ENCODE measurements around the gene CCDC196. TPM values are rescaled to one million over a fixed set of nuclear protein-coding genes. Genes with fewer than 3 reads are reported as not detected.

Gene CCDC196
- total RNA-seq, 1 experiment from 2014 or later, result not detected

DNA sequence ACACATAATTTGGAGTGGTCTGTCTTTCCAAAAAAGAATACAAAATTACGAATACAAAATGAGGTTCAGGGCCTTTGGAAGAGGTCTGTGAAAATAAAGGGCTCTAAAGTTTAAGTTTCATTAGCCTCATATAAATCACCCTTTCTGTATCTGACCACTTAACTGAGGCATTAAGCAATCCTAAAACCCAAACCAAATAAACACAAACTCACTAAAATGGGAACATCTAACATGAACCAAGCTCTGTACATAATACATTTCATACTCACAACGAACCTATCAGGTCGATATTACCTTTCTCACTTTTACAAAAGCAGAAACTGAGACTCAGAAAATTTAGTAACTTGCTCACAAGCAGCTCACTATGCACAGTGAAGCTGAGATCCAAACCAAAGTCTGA lies 1.1 kb upstream of the CCDC196 start:
- H3F3A ChIP-seq (ENCODE audit: insufficient read depth, low read depth), result no peaks in the 10 kb centered on the region
- H4K20me1 ChIP-seq (ENCODE audit: insufficient read depth), result no peaks in the 10 kb centered on the region
- intact Hi-C loops (cut with micrococcal nuclease; ENCODE audit: unreplicated experiment), result no loop called here
- no peak for DNase-seq
- POLR2A ChIA-PET (ENCODE audit: unreplicated experiment), result no interaction called here
- no peaks in the 10 kb centered on the region for H3K36me3 ChIP-seq (ENCODE audit: low read depth)
- no TSS peak for BruUV-seq (replicated peaks)
- no peaks in the 10 kb centered on the region for H3K79me2 ChIP-seq (ENCODE audit: low read depth)
- no peak overlapping the region for H3K4me3 ChIP-seq
- no peak overlapping the region for H3K4me2 ChIP-seq
- H3K27ac ChIP-seq, result no peak overlapping the region
- peaks cover 14% of the 10 kb centered on the region for H3K4me1 ChIP-seq (replicated peaks; ENCODE audit: insufficient read depth)
- no peak overlapping the region for H2AFZ ChIP-seq
- CTCF ChIA-PET, result no interaction called here
- H3K9me2 ChIP-seq (ENCODE audit: insufficient read depth), result no peaks in the 10 kb centered on the region
- no peaks in the 10 kb centered on the region for H3K9me3 ChIP-seq (ENCODE audit: insufficient read depth, low read depth)
- TF ChIP-seq, protein P1, sequence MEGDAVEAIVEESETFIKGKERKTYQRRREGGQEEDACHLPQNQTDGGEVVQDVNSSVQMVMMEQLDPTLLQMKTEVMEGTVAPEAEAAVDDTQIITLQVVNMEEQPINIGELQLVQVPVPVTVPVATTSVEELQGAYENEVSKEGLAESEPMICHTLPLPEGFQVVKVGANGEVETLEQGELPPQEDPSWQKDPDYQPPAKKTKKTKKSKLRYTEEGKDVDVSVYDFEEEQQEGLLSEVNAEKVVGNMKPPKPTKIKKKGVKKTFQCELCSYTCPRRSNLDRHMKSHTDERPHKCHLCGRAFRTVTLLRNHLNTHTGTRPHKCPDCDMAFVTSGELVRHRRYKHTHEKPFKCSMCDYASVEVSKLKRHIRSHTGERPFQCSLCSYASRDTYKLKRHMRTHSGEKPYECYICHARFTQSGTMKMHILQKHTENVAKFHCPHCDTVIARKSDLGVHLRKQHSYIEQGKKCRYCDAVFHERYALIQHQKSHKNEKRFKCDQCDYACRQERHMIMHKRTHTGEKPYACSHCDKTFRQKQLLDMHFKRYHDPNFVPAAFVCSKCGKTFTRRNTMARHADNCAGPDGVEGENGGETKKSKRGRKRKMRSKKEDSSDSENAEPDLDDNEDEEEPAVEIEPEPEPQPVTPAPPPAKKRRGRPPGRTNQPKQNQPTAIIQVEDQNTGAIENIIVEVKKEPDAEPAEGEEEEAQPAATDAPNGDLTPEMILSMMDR (conservative IDR thresholded peaks at IDR 0.05), result no peak
- no peak for TF ChIP-seq EZH2 (IDR thresholded peaks at IDR 0.05; ENCODE audit: low read depth)
- H3K27me3 ChIP-seq (ENCODE audit: insufficient read depth, low read depth), result no peaks in the 10 kb centered on the region

DNA sequence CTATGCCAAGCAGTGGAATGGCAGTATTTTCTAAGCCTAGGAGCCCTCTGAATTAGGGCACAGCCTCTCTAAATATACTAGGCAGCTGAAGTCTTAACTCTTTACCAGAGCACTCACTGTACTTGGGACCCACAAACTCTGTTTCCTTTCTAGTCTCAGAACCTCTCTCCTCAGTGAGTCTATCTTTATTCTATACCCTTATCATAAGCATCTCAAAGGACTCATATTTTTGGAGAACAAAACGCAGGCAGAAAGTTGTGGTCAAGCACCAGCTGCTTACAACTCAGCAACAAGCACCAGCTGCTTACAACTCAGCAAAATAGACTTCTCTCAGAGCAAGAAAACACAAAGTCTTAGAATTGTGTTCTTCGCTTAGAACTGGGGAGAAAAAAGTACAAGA lies 993 bp downstream of the CCDC196 start:
- DNase-seq, result no peak
- Histone ChIP-seq H3K9me3 (ENCODE audit: insufficient read depth, low read depth) (no peaks in the 10 kb centered on the region), H3K27me3 (ENCODE audit: insufficient read depth, low read depth) (no peaks in the 10 kb centered on the region), H3K4me3 (no peak overlapping the region), H3K36me3 (ENCODE audit: low read depth) (no peaks in the 10 kb centered on the region), H3K9me2 (ENCODE audit: insufficient read depth) (no peaks in the 10 kb centered on the region), H3F3A (ENCODE audit: insufficient read depth, low read depth) (no peaks in the 10 kb centered on the region), H3K79me2 (ENCODE audit: low read depth) (no peaks in the 10 kb centered on the region), H4K20me1 (ENCODE audit: insufficient read depth) (no peaks in the 10 kb centered on the region), H3K4me2 (no peak overlapping the region), H3K4me1 (replicated peaks; ENCODE audit: insufficient read depth) (peaks cover 15% of the 10 kb centered on the region), H2AFZ (no peak overlapping the region), H3K27ac (no peak overlapping the region)
- ChIA-PET POLR2A (ENCODE audit: unreplicated experiment) (no interaction called here), CTCF (no interaction called here)
- intact Hi-C loops (cut with micrococcal nuclease; ENCODE audit: unreplicated experiment), result no loop called here
- BruUV-seq (replicated peaks), result no TSS peak
- TF ChIP-seq, protein P1 (conservative IDR thresholded peaks at IDR 0.05), result no peak
- no peak for TF ChIP-seq EZH2 (IDR thresholded peaks at IDR 0.05; ENCODE audit: low read depth)

DNA sequence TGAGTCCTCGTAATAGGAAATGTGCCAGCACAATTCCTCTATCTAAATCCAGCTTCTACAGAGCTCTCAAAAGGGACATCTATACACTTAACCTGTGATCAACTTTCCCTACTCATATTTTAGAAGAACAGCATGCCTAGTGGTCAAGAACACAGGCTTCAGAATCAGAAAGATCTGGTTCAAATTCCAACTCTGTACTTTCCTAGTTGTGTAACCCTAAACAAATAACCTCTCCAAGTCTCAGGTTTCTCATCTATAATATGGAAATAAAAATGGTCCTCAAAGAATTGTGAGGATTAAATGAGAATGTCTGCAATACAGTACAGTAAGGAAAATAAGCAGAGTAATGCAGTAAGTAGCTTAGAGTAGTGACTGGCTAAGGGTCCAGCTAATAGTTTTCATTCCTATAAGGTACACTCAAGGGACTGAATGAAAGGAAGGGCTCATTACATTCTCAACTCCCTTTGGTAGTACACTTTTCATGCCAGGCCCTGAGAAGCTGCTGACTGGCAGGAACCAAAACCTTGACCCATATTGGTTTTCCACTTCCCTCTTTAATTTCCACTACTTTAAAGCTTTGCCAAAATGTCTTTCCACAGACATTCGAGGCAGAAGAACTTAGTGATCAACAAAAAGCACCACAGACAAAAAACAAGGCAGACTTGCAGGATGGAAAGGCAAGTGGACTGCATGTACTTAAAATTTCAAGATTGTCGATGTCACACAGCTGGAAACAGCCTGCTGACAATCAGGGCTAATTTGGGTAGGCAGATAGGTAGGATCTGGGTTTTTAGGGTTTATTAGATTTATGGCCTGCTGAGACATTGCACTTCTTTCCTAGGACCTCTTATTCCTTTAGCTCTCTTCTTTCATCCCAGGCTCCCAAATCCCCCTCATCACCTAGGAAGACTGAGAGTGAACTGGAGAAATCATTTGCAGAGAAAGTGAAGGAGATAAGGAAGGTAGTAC lies 4.3 kb downstream of the CCDC196 start:
- intact Hi-C loops (cut with micrococcal nuclease; ENCODE audit: unreplicated experiment), result loop anchor here (10.0 kb wide), 2 partner anchors 126 to 624 kb away; no protein-coding TSS in a partner anchor
- no peaks in the 10 kb centered on the region for H4K20me1 ChIP-seq (ENCODE audit: insufficient read depth)
- H3K9me3 ChIP-seq (ENCODE audit: insufficient read depth, low read depth), result no peaks in the 10 kb centered on the region
- H3K79me2 ChIP-seq (ENCODE audit: low read depth), result no peaks in the 10 kb centered on the region
- no peaks in the 10 kb centered on the region for H3K36me3 ChIP-seq (ENCODE audit: low read depth)
- no peak overlapping the region for H3K4me2 ChIP-seq
- no TSS peak for BruUV-seq (replicated peaks)
- no peak overlapping the region for H2AFZ ChIP-seq
- no peaks in the 10 kb centered on the region for H3F3A ChIP-seq (ENCODE audit: insufficient read depth, low read depth)
- H3K27me3 ChIP-seq (ENCODE audit: insufficient read depth, low read depth), result no peaks in the 10 kb centered on the region
- no peak for DNase-seq
- ChIA-PET POLR2A (ENCODE audit: unreplicated experiment) (no interaction called here), CTCF (no interaction called here)
- H3K4me3 ChIP-seq, result no peak overlapping the region
- TF ChIP-seq EZH2 (IDR thresholded peaks at IDR 0.05; ENCODE audit: low read depth), result no peak
- TF ChIP-seq, protein P1 (conservative IDR thresholded peaks at IDR 0.05), result no peak
- H3K9me2 ChIP-seq (ENCODE audit: insufficient read depth), result no peaks in the 10 kb centered on the region
- no peak overlapping the region for H3K27ac ChIP-seq
- 0 out of 2 replicates have a peak, but pooled peaks cover 3% of the 10 kb centered on the region for H3K4me1 ChIP-seq (replicated peaks; ENCODE audit: insufficient read depth)
